ENCODE data around the gene DSC1.
A peak's percentile ranks its signal among the peaks of the same experiment; 100 is the strongest.

The DSC1 gene

GRCh38 chr18:31162825-31163435, at the start of gene DSC1:
Gene DSC1 (minus strand): TSS chr18:31162856. CDS start chr18:31162594, 262 bp downstream.
- no peak for DNase-seq
- intact Hi-C loops (cut with DNase I), result no loop called here

- intact Hi-C loops (cut with DNase I), result no loop called here
- DNase-seq, result no peak
These were observed 48.4 kb upstream of the DSC1 start for GRCh38 chr18:31211047-31211446.

GRCh38 chr18:31209041-31209440, 46.4 kb upstream of the DSC1 start:
- intact Hi-C loops (cut with DNase I), result no loop called here
- no peak for DNase-seq

GRCh38 chr18:31207391-31207790, 44.7 kb upstream of the DSC1 start:
- no peak for DNase-seq
- intact Hi-C loops (cut with DNase I), result no loop called here

GRCh38 chr18:31206787-31207381, 44.2 kb upstream of the DSC1 start:
- intact Hi-C loops (cut with DNase I), result no loop called here
- DNase-seq, result peak in 2 of 42 donors; percentile 13 to 49

GRCh38 chr18:31206071-31206470, 43.4 kb upstream of the DSC1 start:
- DNase-seq, result no peak
- intact Hi-C loops (cut with DNase I), result no loop called here

GRCh38 chr18:31205273-31205672, 42.6 kb upstream of the DSC1 start:
- no peak for DNase-seq
- intact Hi-C loops (cut with DNase I), result no loop called here

- DNase-seq, result no peak
- intact Hi-C loops (cut with DNase I), result no loop called here
These were observed 42.2 kb upstream of the DSC1 start for GRCh38 chr18:31204833-31205232.

- intact Hi-C loops (cut with DNase I), result no loop called here
- DNase-seq, result no peak
These were observed 41.5 kb upstream of the DSC1 start for GRCh38 chr18:31204166-31204565.

GRCh38 chr18:31203794-31204148, 41.1 kb upstream of the DSC1 start:
- intact Hi-C loops (cut with DNase I), result no loop called here
- no peak for DNase-seq

- peak in 1 of 42 donors; percentile 26 for DNase-seq
- intact Hi-C loops (cut with DNase I), result no loop called here
These were observed 40.6 kb upstream of the DSC1 start for GRCh38 chr18:31203096-31203793.

- no peak for DNase-seq
- intact Hi-C loops (cut with DNase I), result no loop called here
These were observed 36.6 kb upstream of the DSC1 start for GRCh38 chr18:31199190-31199769.

- intact Hi-C loops (cut with DNase I), result no loop called here
- peak in 18 of 42 donors; percentile 6 to 58 (median 20) for DNase-seq
These were observed 35.0 kb upstream of the DSC1 start for GRCh38 chr18:31197676-31198075.

- DNase-seq, result no peak
- intact Hi-C loops (cut with DNase I), result no loop called here
These were observed 32.4 kb upstream of the DSC1 start for GRCh38 chr18:31195063-31195462.

- intact Hi-C loops (cut with DNase I), result no loop called here
- DNase-seq, result no peak
These were observed 29.6 kb upstream of the DSC1 start for GRCh38 chr18:31192086-31192776.

GRCh38 chr18:31190919-31191318, 28.3 kb upstream of the DSC1 start:
- DNase-seq, result no peak
- intact Hi-C loops (cut with DNase I), result no loop called here

GRCh38 chr18:31189757-31190156, 27.1 kb upstream of the DSC1 start:
- intact Hi-C loops (cut with DNase I), result no loop called here
- DNase-seq, result no peak

GRCh38 chr18:31185186-31185950, 22.7 kb upstream of the DSC1 start:
- intact Hi-C loops (cut with DNase I), result no loop called here
- no peak for DNase-seq

- intact Hi-C loops (cut with DNase I), result no loop called here
- no peak for DNase-seq
These were observed 20.6 kb upstream of the DSC1 start for GRCh38 chr18:31183302-31183701.

Data from head of caudate nucleus (tissue), 42 donors.